GM23338 (cell line): ENCODE data around the gene PAK1IP1. TPM values are rescaled to one million over a fixed set of nuclear protein-coding genes. Genes with fewer than 3 reads are reported as not detected.

ENCODE experiments used
- ATAC-seq: fragments of 200-7000 bp; cut with Tn5 transposase; 3 replicates; pipeline ENCODE4 v1.9.1; 2020
- DNase-seq: peaks from one replicate; pipeline ENCODE4 v3.0.0-alpha.2; 2015; ENCODE audit warnings: low spot score
- H2AFZ ChIP-seq: fragments of 200-600 bp; sonication (generic); 2 replicates; pipeline ENCODE4 v1.8.0; 2016; ENCODE audit warnings: antibody characterized with exemption, mild to moderate bottlenecking, moderate library complexity
- H3F3A ChIP-seq: fragments of 200-600 bp; sonication (generic); replicated peaks from 2 replicates; pipeline ENCODE4 v1.8.0; 2017; ENCODE audit warnings: antibody characterized with exemption, mixed run types, low read depth
- H3K27ac ChIP-seq: fragments of 200-600 bp; sonication (generic); 2 replicates; pipeline ENCODE4 v1.6.1; 2016; ENCODE audit warnings: low read depth
- H3K27me3 ChIP-seq: fragments of 200-600 bp; sonication (generic); 2 replicates; pipeline ENCODE4 v1.8.0; 2016; ENCODE audit warnings: mild to moderate bottlenecking, mixed run types, moderate library complexity; ENCODE audit not compliant: insufficient read depth
- H3K36me3 ChIP-seq: fragments of 200-600 bp; sonication (generic); 2 replicates; pipeline ENCODE4 v1.8.0; 2016; ENCODE audit warnings: mild to moderate bottlenecking; ENCODE audit not compliant: insufficient read depth
- H3K4me1 ChIP-seq: fragments of 200-600 bp; sonication (generic); 2 replicates; pipeline ENCODE4 v1.8.0; 2016; ENCODE audit warnings: mild to moderate bottlenecking, moderate library complexity; ENCODE audit not compliant: insufficient read depth
- H3K4me2 ChIP-seq: fragments of 200-600 bp; sonication (generic); 2 replicates; pipeline ENCODE4 v1.7.1; 2017; ENCODE audit warnings: mixed run types
- H3K4me3 ChIP-seq: fragments of 200-600 bp; sonication (generic); 2 replicates; pipeline ENCODE4 v1.6.1; 2016; ENCODE audit warnings: mixed run types
- H3K79me2 ChIP-seq: fragments of 200-600 bp; sonication (generic); replicated peaks from 2 replicates; pipeline ENCODE4 v1.8.0; 2017; ENCODE audit warnings: mild to moderate bottlenecking; ENCODE audit not compliant: insufficient read depth
- H3K9me2 ChIP-seq: fragments of 200-600 bp; sonication (generic); 2 replicates; pipeline ENCODE4 v1.8.0; 2017; ENCODE audit not compliant: insufficient read depth
- H4K20me1 ChIP-seq: fragments of 200-600 bp; sonication (generic); replicated peaks from 2 replicates; pipeline ENCODE4 v1.8.0; 2017; ENCODE audit warnings: mild to moderate bottlenecking; ENCODE audit not compliant: insufficient read depth
- H3K27ac Mint-ChIP-seq: 2 replicates; pipeline ENCODE4 v1.8.0; 2020; ENCODE audit warnings: inconsistent platforms, mild to moderate bottlenecking, moderate library complexity, mixed read lengths
- H3K27me3 Mint-ChIP-seq: 3 replicates; pipeline ENCODE4 v1.8.0; 2022; ENCODE audit warnings: low read depth, mild to moderate bottlenecking, moderate library complexity, mixed read lengths, inconsistent platforms; ENCODE audit not compliant: insufficient read depth, poor library complexity
- H3K36me3 Mint-ChIP-seq: 3 replicates; pipeline ENCODE4 v1.8.0; 2021; ENCODE audit warnings: low read depth, mild to moderate bottlenecking, inconsistent platforms, moderate library complexity, mixed read lengths
- H3K4me1 Mint-ChIP-seq: 3 replicates; pipeline ENCODE4 v1.8.0; 2020; ENCODE audit warnings: mild to moderate bottlenecking, inconsistent platforms, mixed read lengths
- H3K4me3 Mint-ChIP-seq: 3 replicates; pipeline ENCODE4 v1.8.0; 2021; ENCODE audit warnings: moderate library complexity, mild to moderate bottlenecking, inconsistent platforms, mixed read lengths
- H3K9me3 Mint-ChIP-seq: 3 replicates; pipeline ENCODE4 v1.8.0; 2020; ENCODE audit warnings: moderate library complexity, mild to moderate bottlenecking, inconsistent platforms, mixed read lengths
- CREB1 ChIP-seq: fragments of 250-450 bp; sonication (Bioruptor Pico); IDR thresholded peaks from 2 replicates; pipeline ENCODE4 v1.5.0; 2020; ENCODE audit warnings: low read depth, mild to moderate bottlenecking, moderate library complexity
- EZH2 ChIP-seq: fragments of 200-600 bp; sonication (generic); IDR thresholded peaks from one replicate; pipeline ENCODE4 v1.8.0; 2017; ENCODE audit warnings: antibody characterized with exemption, mild to moderate bottlenecking, low read depth; ENCODE audit not compliant: unreplicated experiment
- EZH2phosphoT487 ChIP-seq: fragments of 200-600 bp; sonication (generic); IDR thresholded peaks from one replicate; pipeline ENCODE4 v1.8.1; 2018; ENCODE audit warnings: antibody characterized with exemption; ENCODE audit not compliant: unreplicated experiment
- NANOG ChIP-seq: IDR thresholded peaks from 2 replicates; pipeline ENCODE4 v1.6.1; 2016; ENCODE audit warnings: antibody characterized with exemption, borderline replicate concordance
- STAT1 ChIP-seq: IDR thresholded peaks from one replicate; pipeline ENCODE4 v1.6.1; 2016; ENCODE audit warnings: antibody characterized with exemption; ENCODE audit not compliant: unreplicated experiment
- ZNF114 ChIP-seq: fragments of 250-450 bp; sonication (Bioruptor Pico); IDR thresholded peaks from 2 replicates; pipeline ENCODE4 v1.5.0; 2020; ENCODE audit warnings: mild to moderate bottlenecking, moderate library complexity
- ZNF331 ChIP-seq: fragments of 250-450 bp; sonication (Bioruptor Pico); IDR thresholded peaks from 2 replicates; pipeline ENCODE4 v1.5.0; 2020; ENCODE audit warnings: low read depth, mild to moderate bottlenecking, moderate library complexity
- polyA plus RNA-seq: library from polyadenylated mRNA; unstranded; fragments of >200 nt; fragmentation: Nextera tagmentation; extraction: Ambion mirVana; gene quantifications from 2 replicates; pipeline ENCODE4 v1.2.1, GENCODE V29; 2016
- small RNA-seq: library from RNA; depleted of rRNA; stranded (forward); fragments of <200 nt; gene quantifications from one replicate; pipeline ENCODE3, GENCODE V24; 2014; ENCODE audit warnings: low replicate concordance
- total RNA-seq: library from RNA; depleted of rRNA; stranded (reverse); fragments of >200 nt; shearing (Covaris generic); gene quantifications from 2 replicates; pipeline ENCODE4 v1.2.3, GENCODE V29; 2014; rRNA removed
- TF ChIP-seq, protein P1 (sequence below): IDR thresholded peaks from 2 replicates; pipeline ENCODE4 v1.6.1; 2016; ENCODE audit warnings: antibody characterized with exemption
- TF ChIP-seq, protein P2 (sequence below): fragments of 250-450 bp; sonication (Bioruptor Pico); IDR thresholded peaks from 2 replicates; pipeline ENCODE4 v1.5.0; 2020; ENCODE audit warnings: mild to moderate bottlenecking, moderate library complexity

Gene PAK1IP1
- total and polyA plus RNA-seq, 2 experiments from 2014 or later: 45.5 to 93.2 TPM

DNA sequence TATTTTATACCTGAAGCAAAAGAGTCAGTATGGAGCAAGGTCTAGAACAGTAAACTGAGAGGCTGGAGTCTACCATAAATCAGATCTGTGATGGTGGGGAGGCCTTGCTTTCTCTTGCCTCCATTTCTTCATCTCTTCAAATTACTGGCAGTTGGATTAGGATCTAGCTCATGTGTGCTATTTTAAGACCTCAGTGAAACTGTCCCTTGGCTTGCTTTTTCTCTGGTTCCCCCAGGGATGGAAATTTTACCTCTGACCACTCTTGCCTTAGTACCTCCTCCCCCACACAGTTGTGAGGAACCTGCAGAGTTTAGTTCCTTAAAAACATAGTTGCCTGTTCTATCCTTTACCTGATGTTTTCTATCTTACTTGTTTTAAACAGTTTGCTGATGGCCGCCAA lies 61.3 kb downstream of the PAK1IP1 start:
- peaks cover 68% of the 10 kb centered on the region for H3K79me2 ChIP-seq
- no peak overlapping the region for H3K4me3 Mint-ChIP-seq
- peaks cover 29% of the 10 kb centered on the region for H3K36me3 ChIP-seq
- H3F3A ChIP-seq: 0 out of 2 replicates have a peak, but pooled peaks cover 4% of the 10 kb centered on the region
- H3K4me1 ChIP-seq: no peaks in the 10 kb centered on the region
- peaks cover 85% of the 10 kb centered on the region for H3K36me3 Mint-ChIP-seq
- no peak overlapping the region for H3K27ac ChIP-seq
- peaks cover 3% of the 10 kb centered on the region for H3K27me3 Mint-ChIP-seq
- no peaks in the 10 kb centered on the region for H3K9me2 ChIP-seq
- no peak overlapping the region for H3K4me2 ChIP-seq
- no peak overlapping the region for H3K27ac Mint-ChIP-seq
- H2AFZ ChIP-seq: no peak overlapping the region
- no peaks in the 10 kb centered on the region; the same call in 2 of the 3 replicates for H3K9me3 Mint-ChIP-seq
- peaks cover 3% of the 10 kb centered on the region; the same call in 2 of the 3 replicates for H3K4me1 Mint-ChIP-seq
- ATAC-seq: no peak
- H4K20me1 ChIP-seq: peaks cover 25% of the 10 kb centered on the region
- H3K27me3 ChIP-seq: no peaks in the 10 kb centered on the region
- DNase-seq: no peak
- H3K4me3 ChIP-seq: no peak overlapping the region
- TF ChIP-seq NANOG: no peak
- TF ChIP-seq EZH2phosphoT487: no peak
- TF ChIP-seq CREB1 (CRISPR knock-in tag): no peak
- TF ChIP-seq, protein P1, sequence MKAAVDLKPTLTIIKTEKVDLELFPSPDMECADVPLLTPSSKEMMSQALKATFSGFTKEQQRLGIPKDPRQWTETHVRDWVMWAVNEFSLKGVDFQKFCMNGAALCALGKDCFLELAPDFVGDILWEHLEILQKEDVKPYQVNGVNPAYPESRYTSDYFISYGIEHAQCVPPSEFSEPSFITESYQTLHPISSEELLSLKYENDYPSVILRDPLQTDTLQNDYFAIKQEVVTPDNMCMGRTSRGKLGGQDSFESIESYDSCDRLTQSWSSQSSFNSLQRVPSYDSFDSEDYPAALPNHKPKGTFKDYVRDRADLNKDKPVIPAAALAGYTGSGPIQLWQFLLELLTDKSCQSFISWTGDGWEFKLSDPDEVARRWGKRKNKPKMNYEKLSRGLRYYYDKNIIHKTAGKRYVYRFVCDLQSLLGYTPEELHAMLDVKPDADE: no peak
- no peak for TF ChIP-seq STAT1
- TF ChIP-seq EZH2: no peak
- TF ChIP-seq ZNF114 (CRISPR knock-in tag): no peak
- TF ChIP-seq, protein P2, sequence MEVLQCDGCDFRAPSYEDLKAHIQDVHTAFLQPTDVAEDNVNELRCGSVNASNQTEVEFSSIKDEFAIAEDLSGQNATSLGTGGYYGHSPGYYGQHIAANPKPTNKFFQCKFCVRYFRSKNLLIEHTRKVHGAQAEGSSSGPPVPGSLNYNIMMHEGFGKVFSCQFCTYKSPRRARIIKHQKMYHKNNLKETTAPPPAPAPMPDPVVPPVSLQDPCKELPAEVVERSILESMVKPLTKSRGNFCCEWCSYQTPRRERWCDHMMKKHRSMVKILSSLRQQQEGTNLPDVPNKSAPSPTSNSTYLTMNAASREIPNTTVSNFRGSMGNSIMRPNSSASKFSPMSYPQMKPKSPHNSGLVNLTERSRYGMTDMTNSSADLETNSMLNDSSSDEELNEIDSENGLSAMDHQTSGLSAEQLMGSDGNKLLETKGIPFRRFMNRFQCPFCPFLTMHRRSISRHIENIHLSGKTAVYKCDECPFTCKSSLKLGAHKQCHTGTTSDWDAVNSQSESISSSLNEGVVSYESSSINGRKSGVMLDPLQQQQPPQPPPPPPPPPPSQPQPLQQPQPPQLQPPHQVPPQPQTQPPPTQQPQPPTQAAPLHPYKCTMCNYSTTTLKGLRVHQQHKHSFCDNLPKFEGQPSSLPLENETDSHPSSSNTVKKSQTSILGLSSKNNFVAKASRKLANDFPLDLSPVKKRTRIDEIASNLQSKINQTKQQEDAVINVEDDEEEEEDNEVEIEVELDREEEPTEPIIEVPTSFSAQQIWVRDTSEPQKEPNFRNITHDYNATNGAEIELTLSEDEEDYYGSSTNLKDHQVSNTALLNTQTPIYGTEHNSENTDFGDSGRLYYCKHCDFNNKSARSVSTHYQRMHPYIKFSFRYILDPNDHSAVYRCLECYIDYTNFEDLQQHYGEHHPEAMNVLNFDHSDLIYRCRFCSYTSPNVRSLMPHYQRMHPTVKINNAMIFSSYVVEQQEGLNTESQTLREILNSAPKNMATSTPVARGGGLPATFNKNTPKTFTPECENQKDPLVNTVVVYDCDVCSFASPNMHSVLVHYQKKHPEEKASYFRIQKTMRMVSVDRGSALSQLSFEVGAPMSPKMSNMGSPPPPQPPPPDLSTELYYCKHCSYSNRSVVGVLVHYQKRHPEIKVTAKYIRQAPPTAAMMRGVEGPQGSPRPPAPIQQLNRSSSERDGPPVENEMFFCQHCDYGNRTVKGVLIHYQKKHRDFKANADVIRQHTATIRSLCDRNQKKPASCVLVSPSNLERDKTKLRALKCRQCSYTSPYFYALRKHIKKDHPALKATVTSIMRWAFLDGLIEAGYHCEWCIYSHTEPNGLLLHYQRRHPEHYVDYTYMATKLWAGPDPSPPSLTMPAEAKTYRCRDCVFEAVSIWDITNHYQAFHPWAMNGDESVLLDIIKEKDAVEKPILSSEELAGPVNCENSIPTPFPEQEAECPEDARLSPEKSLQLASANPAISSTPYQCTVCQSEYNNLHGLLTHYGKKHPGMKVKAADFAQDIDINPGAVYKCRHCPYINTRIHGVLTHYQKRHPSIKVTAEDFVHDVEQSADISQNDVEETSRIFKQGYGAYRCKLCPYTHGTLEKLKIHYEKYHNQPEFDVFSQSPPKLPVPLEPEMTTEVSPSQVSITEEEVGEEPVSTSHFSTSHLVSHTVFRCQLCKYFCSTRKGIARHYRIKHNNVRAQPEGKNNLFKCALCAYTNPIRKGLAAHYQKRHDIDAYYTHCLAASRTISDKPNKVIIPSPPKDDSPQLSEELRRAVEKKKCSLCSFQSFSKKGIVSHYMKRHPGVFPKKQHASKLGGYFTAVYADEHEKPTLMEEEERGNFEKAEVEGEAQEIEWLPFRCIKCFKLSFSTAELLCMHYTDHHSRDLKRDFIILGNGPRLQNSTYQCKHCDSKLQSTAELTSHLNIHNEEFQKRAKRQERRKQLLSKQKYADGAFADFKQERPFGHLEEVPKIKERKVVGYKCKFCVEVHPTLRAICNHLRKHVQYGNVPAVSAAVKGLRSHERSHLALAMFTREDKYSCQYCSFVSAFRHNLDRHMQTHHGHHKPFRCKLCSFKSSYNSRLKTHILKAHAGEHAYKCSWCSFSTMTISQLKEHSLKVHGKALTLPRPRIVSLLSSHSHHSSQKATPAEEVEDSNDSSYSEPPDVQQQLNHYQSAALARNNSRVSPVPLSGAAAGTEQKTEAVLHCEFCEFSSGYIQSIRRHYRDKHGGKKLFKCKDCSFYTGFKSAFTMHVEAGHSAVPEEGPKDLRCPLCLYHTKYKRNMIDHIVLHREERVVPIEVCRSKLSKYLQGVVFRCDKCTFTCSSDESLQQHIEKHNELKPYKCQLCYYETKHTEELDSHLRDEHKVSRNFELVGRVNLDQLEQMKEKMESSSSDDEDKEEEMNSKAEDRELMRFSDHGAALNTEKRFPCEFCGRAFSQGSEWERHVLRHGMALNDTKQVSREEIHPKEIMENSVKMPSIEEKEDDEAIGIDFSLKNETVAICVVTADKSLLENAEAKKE (CRISPR knock-in tag): no peak
- TF ChIP-seq ZNF331 (CRISPR knock-in tag): no peak

Small RNAs within 50 kb of the gene (small RNA-seq; reads per million reads assigned to genes)
- not detected for gene RF00019
- gene RNA5SP203: not detected

Other genes starting within 250 kb of the PAK1IP1 start
- 135 and 137 TPM in 2 replicates for gene GCNT2, start 173.6 kb upstream of the PAK1IP1 start, total RNA-seq
- 27.2 and 28.3 TPM in 2 replicates for gene GCNT2, start 173.6 kb upstream of the PAK1IP1 start, polyA plus RNA-seq
- 0.47 TPM in 1 of 2 replicates, not detected in the other for gene C6orf52, start 356 bp upstream of the PAK1IP1 start, total RNA-seq
- 3.8 and 4.4 TPM in 2 replicates for gene C6orf52, start 356 bp upstream of the PAK1IP1 start, polyA plus RNA-seq
- gene TMEM14C, start 28.1 kb downstream of the PAK1IP1 start, total RNA-seq: 123 and 131 TPM in 2 replicates
- 232 and 241 TPM in 2 replicates for gene TMEM14C, start 28.1 kb downstream of the PAK1IP1 start, polyA plus RNA-seq
- 104 and 111 TPM in 2 replicates for gene TMEM14B, start 52.8 kb downstream of the PAK1IP1 start, total RNA-seq
- 210 TPM in 2 replicates for gene TMEM14B, start 52.8 kb downstream of the PAK1IP1 start, polyA plus RNA-seq
- gene MAK, start 143.6 kb downstream of the PAK1IP1 start, total RNA-seq: 0.35 and 0.50 TPM in 2 replicates
- gene MAK, start 143.6 kb downstream of the PAK1IP1 start, polyA plus RNA-seq: 1.2 and 1.6 TPM in 2 replicates
- 0.66 TPM in 1 of 2 replicates, not detected in the other for gene GCM2, start 187.1 kb downstream of the PAK1IP1 start, total RNA-seq
- gene GCM2, start 187.1 kb downstream of the PAK1IP1 start, polyA plus RNA-seq: 0.35 TPM in 1 of 2 replicates, not detected in the other
- 4.9 and 11.0 TPM in 2 replicates for gene SYCP2L, start 192.1 kb downstream of the PAK1IP1 start, total RNA-seq
- gene SYCP2L, start 192.1 kb downstream of the PAK1IP1 start, polyA plus RNA-seq: 8.5 and 10.5 TPM in 2 replicates